Gastroesophageal sphincter (tissue), 3 donors: ENCODE results near the gene PCDHGA1.

Experiments
- CTCF ChIP-seq, 4 experiments: fragments of 200-600 bp in 2 of 4; fragments of 450-650 bp in 2 of 4; sonication (generic) in 1 of 4; IDR thresholded peaks; one replicate each; pipeline ENCODE4 v1.5.1; 2017 to 2019; ENCODE audit warnings: antibody characterized with exemption in 4 of 4, mild to moderate bottlenecking in 2 of 4, moderate library complexity in 2 of 4
- POLR2A ChIP-seq, 2 donors: fragments of 450-650 bp; IDR thresholded peaks; one replicate each; pipeline ENCODE4 v1.6.1; 2017; ENCODE audit warnings: antibody characterized with exemption in 2 of 2, mild to moderate bottlenecking in 2 of 2, moderate library complexity in 1 of 2
- POLR2AphosphoS5 ChIP-seq: sonication (generic); formaldehyde crosslinking; IDR thresholded peaks from one replicate; pipeline ENCODE4 v1.6.1; 2017; ENCODE audit warnings: antibody characterized with exemption

- TF ChIP-seq CTCF (IDR thresholded peaks at IDR 0.05) (no peak), POLR2A (IDR thresholded peaks at IDR 0.05) (no peak), POLR2AphosphoS5 (no peak)
Measured at GRCh38 chr5:141495453-141495811, 165.1 kb downstream of the PCDHGA1 start.
